GM19023 (cell line): Measurements from ENCODE around the gene TESMIN.

Experiments
- ATAC-seq: cut with Tn5 transposase; IDR thresholded peaks from one replicate; pipeline ENCODE4 v1.9.1; 2021; ENCODE audit warnings: mild to moderate bottlenecking, moderate library complexity; ENCODE audit not compliant: unreplicated experiment

TESMIN gene

DNA sequence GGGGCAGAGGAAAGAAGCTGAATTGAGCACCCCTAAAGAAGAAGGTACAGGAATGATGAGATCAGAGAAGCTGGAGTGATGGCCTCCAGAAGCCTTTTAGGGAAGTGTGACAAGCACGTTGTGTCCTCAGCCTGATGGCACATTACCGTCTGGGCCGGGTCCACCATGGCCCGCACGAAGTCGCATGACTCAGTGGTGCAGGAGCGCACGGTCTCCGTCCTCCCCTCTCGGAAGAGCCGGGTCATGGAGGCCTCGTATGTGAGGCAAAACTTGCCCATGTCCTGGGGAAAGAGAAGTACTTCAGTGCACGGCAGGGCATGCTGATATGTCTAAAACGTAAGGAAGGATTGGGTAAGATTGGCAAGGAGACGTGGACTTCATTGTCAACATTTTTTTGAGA is 11.2 kb upstream of the TESMIN start:
- no peak for ATAC-seq

DNA sequence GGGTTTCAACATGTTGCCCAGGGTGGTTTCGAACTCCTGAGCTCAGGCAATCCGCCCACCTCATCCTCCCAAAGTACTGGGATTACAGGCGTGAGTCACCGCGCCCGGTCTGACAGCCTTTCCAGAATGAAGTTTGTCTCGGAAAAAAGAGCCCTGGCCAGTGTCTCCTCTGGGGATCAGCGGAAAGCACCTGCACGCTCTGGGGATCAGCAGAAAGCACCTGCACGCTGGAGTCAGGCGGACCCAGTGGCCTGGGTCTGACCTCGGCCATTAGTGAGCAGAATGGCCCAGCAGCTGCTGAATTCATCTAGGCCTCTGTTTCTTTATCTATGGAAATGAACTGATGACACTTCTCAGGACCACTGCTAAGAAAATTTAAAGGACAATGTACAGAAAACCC is 10.5 kb upstream of the TESMIN start:
- ATAC-seq: no peak

DNA sequence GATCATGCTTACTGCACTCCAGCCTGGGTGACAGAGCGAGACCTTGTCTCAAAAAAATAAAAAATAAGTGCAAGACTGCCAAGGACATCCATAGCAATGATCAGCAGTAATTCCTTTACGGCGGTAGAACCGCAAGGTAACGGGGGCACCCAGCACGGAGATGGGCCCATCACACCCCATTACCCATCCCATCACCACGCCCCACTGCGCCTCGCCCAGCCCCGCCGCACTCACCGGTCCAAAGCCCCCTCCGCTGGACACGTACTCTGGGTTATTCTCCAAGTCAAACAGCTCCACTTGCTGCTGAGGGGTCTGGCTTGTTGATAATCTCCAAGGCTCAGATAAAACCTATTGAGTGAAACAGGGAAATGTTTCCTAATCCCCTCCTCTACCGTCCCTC is 8.7 kb upstream of the TESMIN start:
- no peak for ATAC-seq

DNA sequence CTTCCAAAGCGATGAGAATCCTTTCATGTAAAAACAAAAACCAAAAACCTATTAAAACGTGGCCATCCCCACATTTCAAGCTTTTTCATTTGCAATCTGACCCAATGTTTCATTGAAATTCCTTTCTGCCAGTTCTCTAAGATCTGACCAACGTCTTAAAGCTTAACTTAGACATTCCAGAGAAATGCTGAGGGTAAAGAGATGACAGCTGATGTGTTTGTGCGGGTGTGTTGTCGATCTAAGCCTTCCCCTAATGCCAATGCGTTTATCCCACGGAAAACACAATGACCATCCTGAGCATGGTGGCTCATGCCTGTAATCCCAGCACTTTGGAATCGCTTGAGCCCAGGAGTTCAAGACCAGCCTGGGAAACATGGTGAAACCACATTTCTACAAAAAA is 6.4 kb upstream of the TESMIN start:
- no peak for ATAC-seq

DNA sequence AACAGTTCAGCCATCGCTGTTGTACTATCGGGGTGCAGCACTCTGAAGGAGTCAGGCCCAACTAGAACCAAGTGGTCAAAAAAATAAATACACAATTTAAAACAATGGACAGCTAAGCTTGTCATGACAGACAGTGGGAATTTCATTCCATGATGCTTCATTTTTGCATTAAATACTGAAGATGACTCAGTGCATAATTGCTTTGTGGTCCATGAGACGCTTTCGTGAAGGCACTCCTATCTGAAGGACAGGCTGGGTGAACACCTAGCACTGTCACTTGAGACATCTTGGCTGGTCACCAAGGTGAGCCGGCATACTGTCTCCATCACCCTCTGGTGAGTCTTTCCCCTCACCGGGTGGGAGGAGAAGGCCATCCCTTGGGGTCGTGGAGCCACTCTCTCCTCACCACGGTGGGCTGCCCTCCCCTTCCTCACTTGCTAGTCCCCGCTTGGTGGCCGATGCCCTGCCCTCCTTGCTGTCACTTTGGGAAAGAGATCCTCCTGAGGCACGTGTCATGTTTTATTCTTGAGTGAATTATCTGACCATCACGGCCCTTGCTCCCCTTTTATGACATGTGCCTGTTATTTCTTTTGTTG is 4.9 kb upstream of the TESMIN start:
- no peak for ATAC-seq

DNA sequence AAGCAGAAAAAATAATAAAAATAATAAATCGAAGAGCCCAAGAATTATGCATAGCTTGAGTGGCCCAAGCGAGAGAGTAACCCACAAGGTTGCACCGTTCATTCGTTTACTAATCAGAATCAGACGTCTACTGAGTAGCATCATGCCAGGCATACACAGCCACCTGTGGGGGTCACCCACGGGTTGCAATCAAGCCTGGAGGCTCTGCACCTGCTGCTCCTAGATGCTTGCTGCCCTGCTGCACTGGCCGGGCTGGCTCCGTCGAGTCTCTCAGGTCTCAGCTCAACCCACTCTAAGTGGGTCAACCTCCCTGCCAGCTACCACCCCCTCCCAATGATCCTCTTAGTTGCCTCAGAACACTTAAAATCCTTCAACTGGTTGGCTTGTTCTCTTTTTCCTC is 2.0 kb upstream of the TESMIN start:
- ATAC-seq: no peak

DNA sequence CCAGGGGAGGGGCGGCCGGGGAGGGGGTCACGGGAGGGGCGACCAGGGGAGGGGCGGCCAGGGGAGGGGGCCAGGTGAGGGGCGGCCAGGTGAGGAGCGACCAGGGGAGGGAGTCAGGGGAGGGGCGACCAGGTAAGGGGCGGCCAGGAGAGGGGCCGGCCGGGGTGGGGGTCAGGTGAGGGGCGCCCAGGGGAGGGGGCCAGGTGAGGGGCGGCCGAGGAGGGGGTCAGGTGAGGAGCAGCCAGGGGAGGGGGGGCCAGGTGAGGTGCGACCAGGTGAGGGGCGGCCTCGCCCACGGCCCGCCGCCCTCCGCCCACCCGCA is 355 bp downstream of the TESMIN start:
- ATAC-seq: no peak

DNA sequence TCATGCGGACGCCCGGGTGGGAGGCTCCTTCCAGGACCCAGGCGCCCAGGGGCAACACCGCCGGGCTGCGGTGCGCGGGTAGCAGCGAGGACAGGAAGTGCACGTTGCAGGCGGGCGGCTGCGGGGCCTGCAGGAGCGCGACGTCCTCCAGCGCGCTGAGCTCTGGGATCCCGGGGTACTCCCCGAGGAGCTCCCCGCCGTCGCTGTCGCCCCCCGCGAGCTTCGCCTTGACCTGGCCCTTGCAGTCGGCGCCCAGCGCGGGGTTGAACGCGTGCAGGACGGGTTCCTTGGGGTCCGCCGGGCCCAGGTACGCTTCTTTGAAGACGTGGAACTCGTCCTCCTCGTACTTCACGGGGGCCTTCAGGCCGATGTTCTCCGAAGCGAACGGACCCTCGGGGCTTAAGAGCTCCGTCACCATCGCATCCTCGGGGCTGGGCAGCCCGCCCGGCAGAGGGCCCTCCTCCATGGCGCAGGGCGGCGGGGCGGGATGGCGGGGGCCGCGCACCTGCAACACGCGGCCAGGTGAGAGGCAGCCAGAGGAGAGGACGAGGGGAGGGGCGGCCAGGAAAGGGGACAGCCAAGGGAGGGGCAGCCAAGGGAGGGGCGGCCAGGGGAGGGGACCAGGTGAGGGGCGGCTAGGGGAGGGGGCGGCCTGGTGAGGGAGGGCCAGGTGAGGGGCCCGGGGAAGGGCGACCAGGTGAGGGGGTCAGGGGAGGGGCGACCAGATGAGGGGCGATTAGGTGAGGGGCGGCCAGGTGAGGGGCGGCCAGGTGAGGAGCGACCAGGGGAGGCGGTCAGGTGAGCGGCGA is 921 bp downstream of the TESMIN start:
- no peak for ATAC-seq

DNA sequence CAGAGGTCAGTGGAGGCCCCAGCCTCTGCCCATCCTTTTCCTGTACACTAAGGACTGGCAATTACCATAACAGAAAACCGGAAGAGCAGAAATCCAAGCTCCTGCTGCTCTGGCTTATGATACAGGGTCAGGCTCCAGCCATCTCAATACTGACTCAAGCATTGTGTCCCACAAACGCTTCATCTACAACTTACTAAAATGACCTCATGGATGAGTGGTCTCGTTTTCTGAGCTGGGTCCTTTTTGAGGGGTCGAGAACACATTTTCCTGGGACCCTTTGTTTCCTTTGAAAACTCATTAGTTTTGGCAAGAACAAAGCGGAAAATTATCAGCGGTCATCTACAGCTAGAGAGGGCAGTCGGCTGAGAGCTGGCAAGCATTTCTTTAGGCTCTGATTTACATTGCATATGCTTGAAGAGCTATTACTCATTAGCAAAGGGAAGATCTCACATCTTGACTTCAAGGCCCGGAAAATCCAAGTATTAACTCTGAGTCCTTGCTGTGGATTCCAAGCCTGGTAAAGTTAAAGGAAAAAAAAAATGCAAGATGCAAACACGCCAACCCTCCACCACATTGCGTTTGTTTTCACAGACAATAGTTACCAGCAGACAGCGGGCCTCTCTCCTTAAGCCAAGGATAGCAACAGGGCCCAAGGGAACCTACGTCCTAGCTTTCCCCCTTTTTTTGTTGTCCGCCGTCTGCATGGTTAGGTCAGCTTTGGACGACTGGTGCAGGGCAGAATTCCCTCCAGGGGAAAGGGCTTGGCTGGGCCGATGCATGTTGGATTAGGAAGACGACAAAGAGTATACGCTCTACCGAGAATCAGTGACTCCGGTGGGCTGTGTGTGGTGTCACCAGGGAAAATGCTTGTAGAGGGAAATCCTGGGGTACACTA is 1.8 kb downstream of the TESMIN start:
- no peak for ATAC-seq

DNA sequence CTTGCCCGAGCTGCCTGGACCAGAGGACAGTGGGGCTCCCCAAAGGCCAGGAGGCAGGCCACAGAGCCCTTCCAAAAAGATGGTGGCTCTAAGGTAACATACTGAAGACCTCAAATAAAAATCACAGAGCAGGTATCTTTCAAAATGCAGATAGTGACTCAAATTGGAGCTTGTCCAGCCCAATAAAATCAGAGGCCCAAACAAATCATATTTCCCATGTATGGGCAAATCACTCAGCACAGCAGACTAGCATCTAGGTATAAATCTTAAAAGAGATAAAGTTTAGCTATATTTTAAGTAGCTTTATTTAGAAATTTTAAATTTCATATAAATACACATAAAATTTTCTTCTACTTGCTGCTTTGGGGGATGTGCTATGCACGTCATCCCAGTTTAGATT is 3.3 kb downstream of the TESMIN start:
- no peak for ATAC-seq

DNA sequence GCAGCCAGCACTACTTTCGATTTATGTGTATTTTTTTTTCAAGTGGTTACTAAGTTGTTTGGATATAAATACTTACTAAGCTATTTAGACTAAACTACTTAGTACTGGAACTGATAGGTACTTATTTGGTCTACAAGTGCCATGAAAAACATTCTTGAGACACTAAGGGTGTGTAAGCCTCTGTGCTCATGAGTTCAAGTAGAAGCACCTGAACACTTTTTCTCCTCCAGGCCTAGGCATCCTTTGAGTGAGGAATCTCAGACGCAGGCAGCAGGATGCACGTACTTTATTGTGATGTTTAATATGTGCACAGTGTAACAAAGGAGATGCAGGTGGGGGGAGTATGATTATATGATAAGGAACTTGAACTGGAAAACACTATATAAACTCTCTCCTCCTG is 7.8 kb downstream of the TESMIN start:
- ATAC-seq: no peak

DNA sequence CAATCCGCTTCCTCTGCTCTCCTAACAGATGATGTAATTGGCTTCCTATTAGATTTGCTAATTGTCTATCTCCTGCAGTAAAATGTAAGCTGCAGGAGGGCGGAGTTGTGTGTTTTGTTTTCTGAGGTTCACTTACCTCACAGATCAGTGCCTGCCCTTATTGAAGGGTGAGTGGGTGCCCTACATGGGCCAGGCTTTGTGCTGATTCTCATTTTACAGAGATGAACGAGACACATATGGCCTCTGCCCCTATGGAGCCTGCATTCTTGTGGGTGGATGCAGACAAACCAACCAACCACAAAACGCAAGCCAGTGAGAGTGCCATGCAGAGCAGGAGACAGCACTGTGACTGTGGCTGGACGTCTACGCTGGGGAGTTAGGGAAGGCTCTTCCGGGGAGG is 9.9 kb downstream of the TESMIN start:
- no peak for ATAC-seq

DNA sequence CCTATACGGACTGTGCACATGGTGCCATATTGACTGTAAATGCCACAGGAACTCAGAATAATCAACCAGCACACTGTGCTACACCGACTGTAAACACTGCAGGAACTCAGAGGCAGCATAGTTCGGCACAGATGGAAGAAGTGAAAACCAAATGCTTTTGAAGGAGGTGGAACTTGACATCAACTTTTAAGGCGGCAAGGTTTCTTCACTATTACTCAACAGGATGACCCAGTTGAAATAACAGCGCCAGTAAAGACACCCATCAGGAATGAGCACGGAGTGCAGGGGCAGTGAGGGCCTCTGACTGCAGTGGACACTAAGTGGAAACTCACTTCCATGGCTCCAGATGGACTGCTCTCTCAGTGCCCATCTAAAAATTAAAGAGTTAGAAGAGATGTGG is 15.7 kb downstream of the TESMIN start:
- no peak for ATAC-seq

DNA sequence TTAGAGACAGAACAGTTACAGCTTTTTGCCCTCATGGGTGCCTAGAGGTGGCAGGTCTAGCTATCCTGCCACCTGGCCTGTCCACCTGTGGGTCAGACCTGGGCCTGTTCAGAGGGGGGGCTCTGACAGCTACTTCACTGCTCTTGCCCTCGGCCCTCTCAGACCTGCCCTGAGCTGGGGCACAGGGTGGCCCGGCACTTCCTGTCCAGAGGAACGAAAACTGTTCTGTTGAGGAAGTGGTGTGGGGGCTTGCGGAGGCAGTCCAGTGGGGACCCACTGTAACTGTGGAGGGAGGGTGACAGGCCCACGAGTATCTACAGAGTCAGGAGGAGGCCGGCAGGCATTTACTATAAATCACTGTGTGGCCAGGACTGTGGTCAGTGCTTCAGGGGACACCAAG is 16.2 kb downstream of the TESMIN start:
- no peak for ATAC-seq

DNA sequence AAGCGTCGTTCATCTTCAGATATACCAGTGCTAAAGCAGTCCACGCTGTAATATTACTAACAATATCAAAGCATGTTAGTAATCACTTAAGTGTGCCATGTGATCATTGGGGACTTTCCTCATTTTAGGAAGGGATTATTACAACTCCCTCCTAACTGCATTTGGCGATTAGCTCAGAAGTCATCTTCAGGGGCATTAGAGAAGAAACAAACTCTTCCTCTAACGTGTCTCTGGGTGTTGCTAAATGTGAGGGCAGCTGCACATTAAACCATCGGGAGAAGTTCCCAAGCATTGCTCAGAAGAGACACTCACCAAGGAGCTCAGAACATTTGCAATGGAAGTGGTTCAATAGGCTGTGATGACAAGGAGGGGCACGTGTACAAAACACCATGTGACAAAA is 17.2 kb downstream of the TESMIN start:
- no peak for ATAC-seq

DNA sequence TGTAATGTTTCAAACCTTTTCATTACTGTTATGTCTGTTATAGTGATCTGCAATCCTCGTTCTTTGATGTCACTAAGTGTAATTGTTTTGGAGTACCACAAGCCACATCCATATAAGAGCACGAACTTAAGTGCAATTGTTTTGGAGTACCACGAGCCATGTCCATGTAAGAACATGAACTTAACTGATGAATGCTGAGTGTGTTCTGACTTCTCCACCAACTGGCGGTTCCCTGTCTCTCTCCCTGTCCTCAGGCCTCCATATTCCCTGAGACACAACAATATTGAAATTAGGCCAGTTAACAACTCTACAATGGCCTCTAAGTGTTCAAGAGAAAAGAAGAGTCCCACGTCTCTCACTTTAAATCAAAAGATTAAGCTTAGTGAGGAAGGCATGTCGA is 23.5 kb downstream of the TESMIN start:
- ATAC-seq: no peak

DNA sequence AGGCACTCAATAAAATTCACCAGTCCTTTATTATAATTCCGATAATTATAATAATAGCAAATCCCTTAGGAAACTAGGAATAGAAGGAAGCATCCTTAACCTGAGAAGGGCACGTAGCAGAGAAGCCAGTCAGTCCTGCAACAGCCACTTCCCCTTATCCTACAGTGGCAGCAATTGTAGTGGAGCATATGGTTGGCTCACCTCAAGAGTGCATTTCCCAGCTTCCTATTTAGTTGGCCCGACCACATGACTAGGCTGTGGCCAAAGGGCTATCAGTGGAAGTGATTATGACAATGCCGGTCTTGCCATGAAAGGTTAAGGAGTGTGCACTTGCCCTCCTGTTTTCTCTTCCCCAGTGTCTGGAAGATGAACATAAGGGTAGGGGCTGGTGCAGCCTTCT is 27.0 kb downstream of the TESMIN start:
- ATAC-seq: no peak

DNA sequence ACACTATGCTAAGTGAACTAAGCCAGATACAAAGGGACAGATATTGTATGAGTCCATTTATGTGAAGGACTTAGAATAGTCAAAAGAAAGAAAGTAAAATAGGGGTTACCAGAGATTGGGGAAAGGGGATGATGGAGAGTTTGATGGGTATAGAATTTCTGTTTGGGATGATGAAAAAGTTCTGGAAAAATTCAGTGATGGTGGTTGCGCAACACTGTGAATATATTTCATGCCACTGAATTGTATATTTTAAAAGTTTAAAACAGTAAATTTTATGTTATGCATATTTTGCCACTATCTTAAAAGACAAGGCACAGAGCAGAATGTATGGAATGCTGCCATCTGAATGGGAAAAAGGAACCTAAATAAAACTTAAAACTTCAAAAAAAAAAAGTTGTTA is 29.2 kb downstream of the TESMIN start:
- no peak for ATAC-seq

DNA sequence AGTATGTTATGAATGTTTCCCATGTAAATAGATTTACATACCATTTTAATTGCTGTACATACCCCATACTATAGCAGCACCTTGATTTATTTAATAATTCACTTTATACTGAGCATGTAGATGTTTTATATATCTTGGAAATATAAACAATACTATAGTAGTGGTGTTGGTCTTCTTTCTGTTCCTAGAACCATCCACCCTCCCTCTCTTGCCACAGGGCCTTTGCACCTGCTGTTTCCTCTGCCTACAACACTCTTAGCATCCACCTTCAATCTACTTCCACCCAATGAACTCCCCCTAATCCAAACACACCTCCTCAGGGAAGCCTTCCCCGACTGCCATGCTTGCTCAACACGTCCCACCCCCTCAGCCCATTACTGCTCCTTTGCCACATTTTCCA is 30.2 kb downstream of the TESMIN start:
- ATAC-seq: no peak

DNA sequence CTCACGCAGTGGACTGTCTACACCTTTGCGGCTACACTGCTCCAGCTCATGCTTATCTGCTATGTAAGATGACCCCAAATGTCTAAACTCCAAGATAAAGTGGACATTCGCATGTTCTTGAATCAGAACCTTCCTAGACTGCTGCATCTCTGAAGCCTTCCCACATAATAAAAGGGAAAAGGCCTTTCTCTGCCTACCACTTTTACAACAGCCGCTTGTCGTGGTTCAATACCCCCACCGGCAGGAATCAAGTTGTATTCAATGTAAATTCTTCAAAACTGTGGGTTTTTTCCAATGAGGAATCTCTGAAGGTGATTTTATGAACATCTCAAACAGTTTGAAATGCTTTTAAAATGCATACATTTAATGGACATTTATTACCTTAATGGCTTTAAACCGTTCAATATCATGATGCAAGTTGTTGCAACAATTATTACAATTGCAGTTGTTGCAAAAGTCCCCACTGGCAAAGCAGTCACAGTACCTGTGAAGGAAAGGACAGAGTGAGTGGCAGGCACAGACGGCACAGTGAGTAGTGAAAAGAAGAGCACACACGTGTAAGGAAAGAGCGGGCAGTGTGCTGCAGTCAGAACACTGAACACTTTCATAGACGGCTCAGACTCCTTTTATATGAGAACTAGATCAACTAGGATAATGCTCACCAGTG is 35.7 kb downstream of the TESMIN start:
- ATAC-seq: no peak

DNA sequence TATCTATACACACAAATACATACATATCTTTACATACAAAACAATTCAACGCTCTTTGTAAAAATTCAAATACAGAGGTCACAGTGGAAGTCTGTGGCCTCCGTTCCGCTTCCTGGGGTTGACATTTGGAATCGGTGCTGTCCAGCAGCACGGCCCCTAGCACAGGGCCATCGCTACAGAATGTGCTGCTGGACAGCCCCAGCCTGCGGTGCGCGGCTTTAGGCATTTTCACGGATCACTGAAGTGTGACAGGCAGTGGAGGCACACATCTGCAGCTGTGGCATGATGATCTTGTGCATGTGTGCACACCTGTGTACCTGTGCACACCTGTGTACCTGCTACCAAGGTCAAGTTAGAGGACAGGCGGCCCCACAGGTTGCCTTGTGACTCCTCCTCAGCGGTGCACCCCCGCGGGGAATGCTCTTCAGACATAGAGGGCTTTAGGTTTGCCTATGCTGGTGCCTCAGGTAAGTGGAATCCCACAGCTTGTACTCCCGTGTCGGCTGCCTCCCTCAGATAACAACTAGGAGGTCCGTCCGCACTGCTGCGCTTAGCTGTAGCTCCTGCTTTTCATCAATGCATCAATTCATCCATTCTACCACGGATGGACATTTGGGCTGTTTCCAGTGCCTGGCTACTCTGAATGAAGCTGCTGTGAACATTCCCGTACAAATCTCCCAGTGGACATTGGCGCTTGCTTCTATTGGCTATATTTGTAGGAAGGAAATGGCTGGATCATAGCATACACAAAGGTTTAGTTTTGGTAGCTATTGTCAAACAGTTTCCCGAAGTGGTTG is 37.1 kb downstream of the TESMIN start:
- ATAC-seq: no peak
